T-helper 1 cell treated with Interleukin-12 subunit alpha and Interleukin-12 subunit beta and Interleukin-4 antibody, amounts not matched to agents 30 ng/mL and 1 ng/mL, for 36 hours (primary cell): ENCODE data around the gene TPPP3. TPM values are rescaled to one million over a fixed set of nuclear protein-coding genes. Genes with fewer than 3 reads are reported as not detected.

Source experiments
- intact Hi-C: fragments of 100-400 bp; cut with micrococcal nuclease; formaldehyde crosslinking; loops from one replicate; pipeline ENCODE4 v1.15.1; 2024
- total RNA-seq: library from RNA; stranded (reverse); gene quantifications from 2 replicates; pipeline ENCODE4 v1.2.3, GENCODE V29; 2022

The TPPP3 gene
- total RNA-seq: not detected in 2 replicates

- intact Hi-C loops: loop anchor here (1.0 kb wide), 1 partner anchor 114 kb away; the partner anchor contains the start of gene PLEKHG4
Observed at GRCh38 chr16:67393111-67393787, at the start of gene TPPP3. TPPP3 (minus strand) TSS chr16:67393498; CDS start chr16:67391111, 2,387 bp downstream.

- intact Hi-C loops: no loop called here
Observed at GRCh38 chr16:67442581-67443255, 49.4 kb upstream of the TPPP3 start.

- intact Hi-C loops: no loop called here
Observed at GRCh38 chr16:67441907-67442306, 48.6 kb upstream of the TPPP3 start.

- intact Hi-C loops: no loop called here
Observed at GRCh38 chr16:67441271-67441753, 48.0 kb upstream of the TPPP3 start.

- intact Hi-C loops: no loop called here
Observed at GRCh38 chr16:67438824-67439393, 45.6 kb upstream of the TPPP3 start.

GRCh38 chr16:67438098-67438791, 44.9 kb upstream of the TPPP3 start:
- intact Hi-C loops: no loop called here

- intact Hi-C loops: no loop called here
Observed at GRCh38 chr16:67437513-67437912, 44.2 kb upstream of the TPPP3 start.

- intact Hi-C loops: no loop called here
Observed at GRCh38 chr16:67436640-67437193, 43.4 kb upstream of the TPPP3 start.

- intact Hi-C loops: no loop called here
Observed at GRCh38 chr16:67435758-67436164, 42.5 kb upstream of the TPPP3 start.

- intact Hi-C loops: no loop called here
Observed at GRCh38 chr16:67433131-67433719, 39.9 kb upstream of the TPPP3 start.

- intact Hi-C loops: no loop called here
Observed at GRCh38 chr16:67432506-67432890, 39.2 kb upstream of the TPPP3 start.

GRCh38 chr16:67431775-67432505, 38.6 kb upstream of the TPPP3 start:
- intact Hi-C loops: no loop called here

- intact Hi-C loops: no loop called here
Observed at GRCh38 chr16:67430977-67431774, 37.9 kb upstream of the TPPP3 start, which contains the start of gene HSD11B2. HSD11B2 (plus strand) TSS chr16:67431121; CDS start chr16:67431249, 128 bp downstream.

GRCh38 chr16:67430504-67430976, 37.2 kb upstream of the TPPP3 start:
- intact Hi-C loops: no loop called here

GRCh38 chr16:67429799-67430503, 36.7 kb upstream of the TPPP3 start:
- intact Hi-C loops: no loop called here

GRCh38 chr16:67429053-67429798, 35.9 kb upstream of the TPPP3 start:
- intact Hi-C loops: no loop called here

- intact Hi-C loops: loop anchor here (1.0 kb wide), 3 partner anchors 19 to 86 kb away; no protein-coding TSS in a partner anchor
Observed at GRCh38 chr16:67428146-67428731, 34.9 kb upstream of the TPPP3 start.
